ENCODE results near the gene PHF13. TPM values are rescaled to one million over a fixed set of nuclear protein-coding genes. Genes with fewer than 3 reads are reported as not detected.
A peak's percentile ranks its signal among the peaks of the same experiment; 100 is the strongest.

Gene PHF13
- total RNA-seq, 1 experiment from 2014 or later = 55.8 TPM

- peaks cover 6% of the 10 kb centered on the region for H3K79me1 ChIP-seq (ENCODE audit: insufficient read depth, low read depth, low read length, poor library complexity, severe bottlenecking)
- H3K56ac ChIP-seq (ENCODE audit: insufficient read length, low read depth, low read length) = no peak overlapping the region
- no peak overlapping the region for H2BK20ac ChIP-seq (ENCODE audit: low read depth, low read length, poor library complexity, severe bottlenecking)
- no peaks in the 10 kb centered on the region for H3K9me3 ChIP-seq (ENCODE audit: control insufficient read depth, low read depth, low read length)
- Mint-ChIP-seq H3K27me3 (ENCODE audit: low read depth) (peaks cover 14% of the 10 kb centered on the region), H3K36me3 (ENCODE audit: insufficient read depth in 1 of 3, low read depth in 3 of 3) (peaks cover 7 to 32% (median 23%) of the 10 kb centered on the region in 3 experiments; a peak in 6 of 7 replicates), H3K9me3 (no peaks in the 10 kb centered on the region), H3K4me1 (peaks cover 13 to 15% of the 10 kb centered on the region in 2 experiments), H3K27ac (no peak overlapping the region), H3K4me3 (peak overlapping the region; percentile 75 to 85)
- H3K14ac ChIP-seq (ENCODE audit: insufficient read depth, low read length) = peak overlapping the region; percentile 86; the same call in 1 of the 2 replicates
- no peak overlapping the region for H2AFZ ChIP-seq (ENCODE audit: low read length)
- no peak for TF ChIP-seq CTCF (conservative IDR thresholded peaks at IDR 0.05)
- H3K27me3 ChIP-seq (ENCODE audit: insufficient read depth, low read length) = no peaks in the 10 kb centered on the region
- H3K4me2 ChIP-seq (ENCODE audit: insufficient read depth, insufficient read length, low read length) = peak overlapping the region; percentile 42
- H3K9ac ChIP-seq (ENCODE audit: extremely low read depth, insufficient read length, low read length) = no peak overlapping the region
- peaks cover 15% of the 10 kb centered on the region; the same call in 1 of the 2 replicates for H3K79me2 ChIP-seq (ENCODE audit: insufficient read depth, low read length)
- no peak overlapping the region for H2BK5ac ChIP-seq (ENCODE audit: insufficient read length, low read length)
- H3K27ac ChIP-seq (ENCODE audit: insufficient read length, low read depth, low read length) = no peak overlapping the region
- H3K4ac ChIP-seq (ENCODE audit: low read depth, low read length) = no peak overlapping the region
- H2BK15ac ChIP-seq (ENCODE audit: low read depth, low read length) = no peak overlapping the region
- no peaks in the 10 kb centered on the region for H4K20me1 ChIP-seq (ENCODE audit: control insufficient read depth, insufficient read depth, insufficient read length)
- H2BK120ac ChIP-seq (ENCODE audit: low read depth, low read length, poor library complexity, severe bottlenecking) = no peak overlapping the region
- peaks cover 17% of the 10 kb centered on the region for H3K23me2 ChIP-seq (ENCODE audit: insufficient read length, low read depth, low read length, poor library complexity, severe bottlenecking)
- H3K4me1 ChIP-seq (ENCODE audit: insufficient read depth, low read length) = no peaks in the 10 kb centered on the region
- H4K5ac ChIP-seq (ENCODE audit: insufficient read length, low read depth, low read length) = no peak overlapping the region
- H3K23ac ChIP-seq (ENCODE audit: insufficient read length, low read depth, low read length) = no peak overlapping the region
- no CpG with 5 or more reads among the region's 117 CpGs for WGBS (ENCODE audit: extremely low coverage, insufficient read length, low lambda C conversion rate)
- H2BK12ac ChIP-seq (ENCODE audit: insufficient read length, low read depth, low read length) = no peak overlapping the region
- no peak for DNase-seq
- no peak overlapping the region for H3T11ph ChIP-seq (ENCODE audit: low read length)
- peak overlapping the region; percentile 63 for H3K18ac ChIP-seq (ENCODE audit: insufficient read length, low read depth, low read length)
- no peak overlapping the region for H2AK5ac ChIP-seq (ENCODE audit: insufficient read length, low read length)
- no peak overlapping the region for H4K91ac ChIP-seq (ENCODE audit: insufficient read length, low read depth, low read length)
- no peak overlapping the region for H4K8ac ChIP-seq (replicated peaks; ENCODE audit: insufficient read length, low read depth, low read length)
Measured at GRCh38 chr1:6614019-6614928, 743 bp downstream of the PHF13 start.
